MCF 10A (cell line): ENCODE results near the gene GIMAP2. TPM values are rescaled to one million over a fixed set of nuclear protein-coding genes. Genes with fewer than 3 reads are reported as not detected.

Source experiments
- BruUV-seq: library from RNA; stranded (reverse); fragments of 400-500 nt; replicated peaks from 2 replicates; lab custom pipeline; 2021; lab: Mats Ljungman, UMichigan
- CTCF ChIA-PET: fragments of 300-600 bp; sonication (Branson Sonifier 250); formaldehyde crosslinking; extraction: SDS; loops from one replicate; lab custom pipeline; 2021; ENCODE audit warnings: antibody characterized with exemption, inconsistent platforms; lab: Yijun Ruan, JAX
- POLR2A ChIA-PET: fragments of 300-600, 350-650 bp; sonication (Branson Sonifier 250); formaldehyde crosslinking; extraction: SDS; loops from one replicate; lab custom pipeline; 2020; ENCODE audit warnings: antibody characterized with exemption, inconsistent platforms; lab: Yijun Ruan, JAX
- DNase-seq: peaks from one replicate; pipeline ENCODE4 v3.0.0-alpha.2; 2018; ENCODE audit not compliant: unreplicated experiment
- H3K27ac Mint-ChIP-seq: one replicate; pipeline ENCODE4 v1.8.0; 2022; ENCODE audit warnings: mild to moderate bottlenecking, low read depth, mixed read lengths; ENCODE audit not compliant: unreplicated experiment
- H3K27me3 Mint-ChIP-seq: one replicate; pipeline ENCODE4 v1.8.0; 2022; ENCODE audit warnings: mixed read lengths; ENCODE audit not compliant: insufficient read depth, unreplicated experiment
- H3K36me3 Mint-ChIP-seq: one replicate; pipeline ENCODE4 v1.8.0; 2022; ENCODE audit warnings: mild to moderate bottlenecking, moderate library complexity, mixed read lengths; ENCODE audit not compliant: insufficient read depth, unreplicated experiment
- H3K4me1 Mint-ChIP-seq: one replicate; pipeline ENCODE4 v1.8.0; 2022; ENCODE audit warnings: mixed read lengths; ENCODE audit not compliant: insufficient read depth, unreplicated experiment
- H3K4me3 Mint-ChIP-seq: one replicate; pipeline ENCODE4 v1.8.0; 2022; ENCODE audit warnings: mild to moderate bottlenecking, moderate library complexity, mixed read lengths; ENCODE audit not compliant: unreplicated experiment
- H3K9me3 Mint-ChIP-seq: one replicate; pipeline ENCODE4 v1.8.0; 2022; ENCODE audit warnings: mixed read lengths; ENCODE audit not compliant: unreplicated experiment
- intact Hi-C: fragments of 100-400 bp; cut with micrococcal nuclease; formaldehyde crosslinking; loops from 2 replicates; pipeline ENCODE4 v1.14.1; 2022
- total RNA-seq: library from RNA; stranded (reverse); gene quantifications from 2 replicates; pipeline ENCODE4 v1.2.3, GENCODE V29; 2022
- TF ChIP-seq, protein P1 (sequence below): fragments of 200-600 bp; IDR thresholded peaks from one replicate; pipeline ENCODE4 v1.8.0; 2022; ENCODE audit warnings: antibody characterized with exemption, mild to moderate bottlenecking; ENCODE audit not compliant: unreplicated experiment

Gene GIMAP2
- total RNA-seq, 1 experiment from 2014 or later: not detected

DNA sequence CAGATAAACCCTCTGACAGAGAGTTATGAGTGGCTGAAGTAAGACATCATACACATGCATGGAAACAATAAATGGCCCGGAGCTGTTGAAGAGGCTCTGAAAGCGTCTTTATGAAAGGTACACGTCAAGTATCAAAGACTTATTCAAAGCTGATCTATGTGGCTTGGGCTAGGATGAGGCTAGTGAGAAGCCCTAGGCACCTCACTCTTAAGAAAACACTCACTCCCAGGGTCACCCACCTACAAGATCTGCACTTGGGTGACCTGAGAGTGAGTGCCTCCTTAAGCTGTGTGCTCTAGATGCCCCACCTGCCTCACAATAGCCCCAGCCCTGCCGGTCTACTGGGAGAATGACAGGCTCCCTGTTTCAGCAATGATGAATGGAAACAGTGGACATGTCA lies 29.8 kb downstream of the GIMAP2 start:
- Mint-ChIP-seq H3K4me3 (no peak overlapping the region), H3K36me3 (no peaks in the 10 kb centered on the region), H3K9me3 (no peaks in the 10 kb centered on the region), H3K27me3 (peaks cover 20% of the 10 kb centered on the region), H3K4me1 (no peaks in the 10 kb centered on the region), H3K27ac (no peak overlapping the region)
- CTCF ChIA-PET: interaction anchor here (1.4 kb wide), 1 partner anchor 17 kb away, joined by 3 read pairs; no protein-coding TSS in a partner anchor
- TF ChIP-seq, protein P1, sequence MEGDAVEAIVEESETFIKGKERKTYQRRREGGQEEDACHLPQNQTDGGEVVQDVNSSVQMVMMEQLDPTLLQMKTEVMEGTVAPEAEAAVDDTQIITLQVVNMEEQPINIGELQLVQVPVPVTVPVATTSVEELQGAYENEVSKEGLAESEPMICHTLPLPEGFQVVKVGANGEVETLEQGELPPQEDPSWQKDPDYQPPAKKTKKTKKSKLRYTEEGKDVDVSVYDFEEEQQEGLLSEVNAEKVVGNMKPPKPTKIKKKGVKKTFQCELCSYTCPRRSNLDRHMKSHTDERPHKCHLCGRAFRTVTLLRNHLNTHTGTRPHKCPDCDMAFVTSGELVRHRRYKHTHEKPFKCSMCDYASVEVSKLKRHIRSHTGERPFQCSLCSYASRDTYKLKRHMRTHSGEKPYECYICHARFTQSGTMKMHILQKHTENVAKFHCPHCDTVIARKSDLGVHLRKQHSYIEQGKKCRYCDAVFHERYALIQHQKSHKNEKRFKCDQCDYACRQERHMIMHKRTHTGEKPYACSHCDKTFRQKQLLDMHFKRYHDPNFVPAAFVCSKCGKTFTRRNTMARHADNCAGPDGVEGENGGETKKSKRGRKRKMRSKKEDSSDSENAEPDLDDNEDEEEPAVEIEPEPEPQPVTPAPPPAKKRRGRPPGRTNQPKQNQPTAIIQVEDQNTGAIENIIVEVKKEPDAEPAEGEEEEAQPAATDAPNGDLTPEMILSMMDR: no peak
- POLR2A ChIA-PET: interaction anchor here (1.0 kb wide), 1 partner anchor 93 kb away, joined by 3 read pairs; no protein-coding TSS in a partner anchor
- no peak for DNase-seq
- no TSS peak for BruUV-seq
- intact Hi-C loops: no loop called here

DNA sequence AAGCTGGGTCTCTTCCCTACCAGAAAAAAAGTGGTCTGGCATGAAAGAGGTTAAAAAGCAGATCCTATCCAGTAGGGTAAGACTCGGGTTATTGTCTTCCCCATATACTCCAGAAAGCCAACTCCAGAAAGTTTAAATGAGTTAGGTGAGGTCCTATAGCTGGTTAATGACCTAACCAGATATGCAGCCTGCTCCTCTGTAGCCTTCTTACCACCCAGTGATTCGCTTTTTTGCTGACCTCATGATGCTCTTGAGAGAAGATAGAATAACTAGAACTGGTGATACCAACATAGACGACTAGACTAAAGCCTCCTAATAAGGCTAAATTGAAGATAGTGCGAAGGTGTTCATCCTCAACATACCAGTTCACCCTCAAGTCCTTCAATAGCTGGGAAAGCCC lies 30.2 kb downstream of the GIMAP2 start:
- no peaks in the 10 kb centered on the region for H3K9me3 Mint-ChIP-seq
- ChIA-PET CTCF (interaction anchor here (1.4 kb wide), 1 partner anchor 17 kb away, joined by 3 read pairs; no protein-coding TSS in a partner anchor), POLR2A (no interaction called here)
- intact Hi-C loops: no loop called here
- TF ChIP-seq, protein P1: no peak
- peaks cover 20% of the 10 kb centered on the region for H3K27me3 Mint-ChIP-seq
- no peak for DNase-seq
- no peaks in the 10 kb centered on the region for H3K4me1 Mint-ChIP-seq
- no peak overlapping the region for H3K4me3 Mint-ChIP-seq
- H3K27ac Mint-ChIP-seq: no peak overlapping the region
- no TSS peak for BruUV-seq
- no peaks in the 10 kb centered on the region for H3K36me3 Mint-ChIP-seq

DNA sequence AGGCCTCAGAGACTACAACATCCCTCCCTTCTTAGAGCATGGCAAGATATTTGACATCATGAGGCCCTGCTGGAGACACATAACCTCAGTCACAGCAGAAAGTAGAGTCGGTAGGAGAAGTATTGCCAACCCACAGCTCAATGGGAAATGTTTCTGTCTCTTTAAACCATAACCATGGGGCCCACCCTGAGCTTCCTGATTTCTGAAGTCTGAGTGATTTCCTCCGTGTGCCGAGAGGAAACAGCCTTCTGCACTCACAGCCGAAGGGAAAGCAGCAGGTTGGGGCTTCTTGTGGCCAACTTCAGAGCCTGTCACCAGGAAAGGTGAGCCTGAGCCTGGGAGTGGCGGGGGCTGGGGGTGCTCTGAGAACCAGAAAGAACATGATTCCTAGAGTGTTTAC lies 30.9 kb downstream of the GIMAP2 start, which contains the start of gene GIMAP1:
GIMAP1 (plus strand) TSS at position 246 of the 400 bp plus-strand sequence. CDS start 2,435 bp downstream, outside the sequence.
- CTCF ChIA-PET: no interaction called here
- intact Hi-C loops: no loop called here
- BruUV-seq: no TSS peak

DNA sequence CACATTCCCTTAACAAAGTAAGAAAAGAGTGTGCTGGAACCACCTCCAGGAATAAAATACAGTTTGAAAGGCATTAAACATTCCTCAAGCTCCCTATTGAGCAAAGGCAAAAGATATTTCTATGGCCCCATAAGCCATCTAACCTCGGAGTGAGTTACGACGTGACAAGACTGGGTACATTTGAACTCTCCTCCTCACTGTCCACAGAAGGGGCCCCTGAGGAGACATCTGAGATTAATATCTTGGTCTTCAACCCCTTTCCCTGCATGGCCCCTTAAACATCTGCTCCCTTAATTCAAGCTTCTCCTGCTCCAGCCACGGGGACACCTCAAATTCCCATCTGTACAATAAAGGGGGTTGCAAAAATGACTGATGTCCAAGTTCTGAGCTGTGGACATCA lies 31.4 kb downstream of the GIMAP2 start:
- Mint-ChIP-seq H3K36me3 (no peaks in the 10 kb centered on the region), H3K4me3 (no peak overlapping the region), H3K27ac (no peak overlapping the region), H3K27me3 (peaks cover 20% of the 10 kb centered on the region), H3K4me1 (no peaks in the 10 kb centered on the region), H3K9me3 (no peaks in the 10 kb centered on the region)
- TF ChIP-seq, protein P1: no peak
- no peak for DNase-seq
- BruUV-seq: no TSS peak
- ChIA-PET POLR2A (no interaction called here), CTCF (interaction anchor here (0.9 kb wide), 1 partner anchor 268 kb away, joined by 3 read pairs; no protein-coding TSS in a partner anchor)
- intact Hi-C loops: no loop called here

More for the DNA sequence above, 30.9 kb downstream of the GIMAP2 start, which contains the start of gene GIMAP1:
- no peak for DNase-seq
- H3K4me3 Mint-ChIP-seq: no peak within 1 kb of the TSS
- POLR2A ChIA-PET: no interaction called here
- TF ChIP-seq, protein P1: no peak
- H3K36me3 Mint-ChIP-seq: no peaks in the 10 kb centered on the region
- H3K9me3 Mint-ChIP-seq: no peaks in the 10 kb centered on the region
- H3K27me3 Mint-ChIP-seq: peaks cover 20% of the 10 kb centered on the region
- H3K27ac Mint-ChIP-seq: no peak within 1 kb of the TSS
- no peaks in the 10 kb centered on the region for H3K4me1 Mint-ChIP-seq
